GM18519 (cell line): ENCODE results near the gene SLCO1A2.

ENCODE experiments used
- ATAC-seq: cut with Tn5 transposase; IDR thresholded peaks from one replicate; pipeline ENCODE4 v1.9.1; 2021; ENCODE audit warnings: mild to moderate bottlenecking, moderate library complexity; ENCODE audit not compliant: unreplicated experiment, low FRiP score

The SLCO1A2 gene

GRCh38 chr12:21221778-21222177 is 112.9 kb downstream of the SLCO1A2 start:
- ATAC-seq, result peak; percentile 61

- peak; percentile 57 for ATAC-seq
Observed at GRCh38 chr12:21221072-21221471, 113.6 kb downstream of the SLCO1A2 start.

- no peak for ATAC-seq
Observed at GRCh38 chr12:21220266-21220665, 114.5 kb downstream of the SLCO1A2 start.

GRCh38 chr12:21219206-21219605 is 115.5 kb downstream of the SLCO1A2 start:
- no peak for ATAC-seq
